GM19467 (cell line): ENCODE data around the gene RAD51C.
"Not testable (repeated sequence)": the region's sequence is repeated elsewhere in the genome, so short reads cannot be mapped to it uniquely, and the experiment has no call there.

ENCODE experiments used
- ATAC-seq: cut with Tn5 transposase; IDR thresholded peaks from one replicate; pipeline ENCODE4 v1.9.1; 2021; ENCODE audit warnings: mild to moderate bottlenecking, moderate library complexity; ENCODE audit not compliant: unreplicated experiment

RAD51C gene

DNA sequence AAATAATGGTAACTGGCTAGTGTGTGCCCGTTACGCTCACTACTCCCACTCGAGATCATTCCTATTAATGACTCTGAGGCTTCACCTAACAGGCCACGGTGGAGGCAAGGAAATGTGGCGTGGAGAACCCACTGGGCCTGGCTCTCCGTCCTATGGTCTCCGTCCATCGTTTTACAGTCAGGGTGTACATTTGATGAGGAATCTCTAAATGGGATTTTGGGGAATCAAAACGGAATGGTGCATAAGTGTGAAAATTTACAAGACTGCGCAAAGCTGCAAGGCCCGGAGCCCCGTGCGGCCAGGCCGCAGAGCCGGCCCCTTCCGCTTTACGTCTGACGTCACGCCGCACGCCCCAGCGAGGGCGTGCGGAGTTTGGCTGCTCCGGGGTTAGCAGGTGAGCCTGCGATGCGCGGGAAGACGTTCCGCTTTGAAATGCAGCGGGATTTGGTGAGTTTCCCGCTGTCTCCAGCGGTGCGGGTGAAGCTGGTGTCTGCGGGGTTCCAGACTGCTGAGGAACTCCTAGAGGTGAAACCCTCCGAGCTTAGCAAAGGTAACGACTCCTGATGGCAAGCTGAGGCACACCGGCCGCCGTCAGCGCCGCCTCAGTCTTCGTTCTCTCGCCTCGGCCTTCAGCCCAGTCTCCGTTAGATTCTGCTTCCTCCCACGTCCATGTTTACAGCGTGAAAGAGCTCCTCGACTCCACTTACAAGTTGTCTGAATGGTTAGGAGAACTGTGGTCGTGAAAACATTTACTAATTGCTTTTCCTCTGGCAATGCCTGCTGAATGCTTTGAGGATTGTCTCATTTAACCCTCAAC lies at the start of gene RAD51C:
TSS of gene RAD51C (plus strand) at position 364 of the 817 bp plus-strand sequence. CDS start at position 406, 42 bp downstream.
- peak; percentile 97 for ATAC-seq

DNA sequence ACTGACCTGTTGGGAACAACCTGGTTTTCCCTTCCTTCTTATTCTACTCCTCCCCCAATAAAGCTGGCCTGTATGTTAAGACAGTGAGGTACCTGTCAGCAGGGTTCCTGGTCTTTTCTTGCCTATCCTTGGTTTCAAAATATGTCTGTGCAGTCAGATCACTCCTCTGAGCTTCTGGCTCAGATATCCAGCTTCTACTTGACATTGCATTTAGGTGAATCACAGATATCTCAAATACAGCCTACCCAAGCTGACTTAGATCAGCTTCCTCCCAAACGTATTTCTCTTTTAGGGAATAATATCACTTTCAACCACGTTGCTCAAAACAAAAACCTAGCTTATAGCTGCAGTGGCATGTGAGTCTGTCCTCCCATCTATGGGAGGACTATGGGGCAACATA lies 49.3 kb upstream of the RAD51C start:
- ATAC-seq = no peak

DNA sequence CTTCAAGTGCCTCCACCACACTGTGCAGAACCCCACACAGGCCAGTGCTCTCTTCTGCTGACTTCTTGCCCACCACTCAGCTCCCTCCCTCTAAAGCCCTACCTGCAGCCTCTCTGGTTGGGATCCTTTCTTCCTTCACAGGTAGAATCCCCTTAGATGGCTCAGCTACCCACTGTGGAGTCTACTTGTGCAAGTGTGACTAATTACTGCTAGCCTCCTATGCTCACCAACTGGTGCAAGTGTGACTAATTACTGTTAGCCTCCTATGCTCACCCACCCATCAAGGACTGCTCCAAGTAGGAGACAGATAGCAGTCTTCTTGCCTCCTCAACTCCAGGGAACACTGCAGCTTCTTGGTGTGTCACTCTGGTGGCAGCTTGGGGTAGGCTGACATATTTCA lies 44.2 kb upstream of the RAD51C start:
- no peak for ATAC-seq

DNA sequence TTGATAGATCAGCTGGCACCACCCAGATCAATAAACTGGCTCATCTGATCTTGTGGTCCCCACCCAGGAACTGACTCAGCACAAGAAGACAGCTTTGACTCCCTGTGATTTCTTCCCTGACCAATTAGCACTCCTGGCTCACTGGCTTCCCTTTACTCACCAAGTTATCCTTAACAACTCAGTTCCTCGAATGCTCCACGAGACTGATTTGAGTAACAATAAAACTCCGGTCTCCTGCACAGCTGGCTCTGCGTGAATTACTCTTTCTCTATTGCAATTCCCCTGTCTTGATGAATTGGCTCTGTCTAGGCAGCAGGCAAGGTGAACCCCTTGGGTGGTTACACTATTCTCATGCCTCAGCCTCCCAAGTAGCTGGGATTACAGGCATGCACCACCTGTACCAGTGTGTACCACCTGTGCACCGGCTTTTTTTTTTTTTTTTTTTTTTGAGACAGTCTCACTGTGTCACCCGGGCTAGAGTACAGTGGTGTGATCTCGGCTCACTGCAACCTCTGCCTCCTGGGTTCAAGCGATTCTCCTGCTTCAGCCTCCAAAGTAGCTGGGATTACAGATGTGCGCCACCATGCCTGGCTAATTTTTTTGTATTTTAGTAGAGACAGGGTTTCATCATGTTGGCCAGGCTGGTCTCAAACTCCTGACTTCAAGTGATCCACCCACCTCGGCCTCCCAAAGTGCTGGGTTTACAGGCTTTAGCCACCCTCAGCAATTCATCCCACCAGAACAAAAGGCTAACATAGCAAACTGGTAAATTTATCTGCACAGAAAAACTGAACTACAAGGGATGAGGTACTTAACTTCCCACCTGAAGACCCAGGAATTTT lies 34.2 kb upstream of the RAD51C start:
- ATAC-seq = not testable (repeated sequence)

DNA sequence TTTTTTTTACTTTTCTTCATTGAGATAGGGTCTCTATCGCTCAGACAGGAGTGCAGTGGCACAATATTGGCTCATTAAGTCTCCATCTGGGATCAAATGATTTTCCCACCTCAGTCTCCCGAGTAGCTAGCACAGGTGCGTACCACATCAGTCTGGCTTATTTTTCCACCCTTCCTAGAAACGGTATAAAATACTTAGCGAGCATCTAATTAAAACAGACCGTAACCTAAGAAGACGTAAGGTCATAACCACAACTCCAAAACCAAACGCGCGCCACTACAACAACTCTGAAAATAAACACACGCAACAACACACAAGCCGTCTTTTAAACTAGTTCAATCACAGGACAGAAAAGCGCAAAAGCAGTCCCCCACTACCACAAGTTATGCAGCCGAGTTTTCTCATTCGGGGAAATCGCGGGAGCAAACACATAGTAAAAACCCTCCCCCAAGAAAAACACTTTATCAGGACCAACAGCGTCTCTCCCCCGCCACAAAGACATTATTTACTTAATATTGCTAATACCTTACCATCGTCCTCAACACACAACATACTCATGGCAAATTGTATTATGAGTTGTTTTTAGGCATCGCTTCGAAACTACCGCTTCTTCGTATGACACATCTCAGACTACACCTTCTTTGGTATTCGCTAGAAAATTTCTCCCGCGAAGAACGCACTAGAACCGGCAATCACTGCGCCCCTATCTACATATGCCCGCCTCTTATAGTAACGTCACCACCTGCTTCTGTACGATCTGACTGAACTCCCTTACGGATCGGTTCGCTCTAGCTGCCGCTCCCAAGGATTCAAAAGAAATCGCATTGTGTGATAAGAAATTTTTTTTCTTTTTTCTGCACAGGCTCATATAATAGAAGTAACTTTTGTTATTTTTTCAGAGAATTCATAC lies 33.3 kb upstream of the RAD51C start:
- ATAC-seq = peak; percentile 68

DNA sequence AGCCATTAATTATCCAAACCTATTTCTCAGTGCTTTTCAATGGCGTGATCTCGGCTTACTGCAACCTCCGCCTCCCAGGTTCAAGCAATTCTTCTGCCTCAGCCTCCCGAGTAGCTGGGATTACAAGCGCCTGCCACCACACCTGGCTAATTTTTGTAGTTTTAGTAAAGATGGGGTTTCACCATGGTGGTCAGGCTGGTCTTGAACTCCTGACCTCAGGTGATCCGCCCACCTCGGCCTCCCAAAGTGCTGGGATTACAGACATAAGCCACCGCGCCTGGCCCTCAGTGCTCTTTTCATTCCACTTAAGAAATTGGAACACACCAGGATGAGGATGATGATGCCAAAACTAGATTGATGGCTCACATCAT lies 32.7 kb upstream of the RAD51C start:
- ATAC-seq = not testable (repeated sequence)

DNA sequence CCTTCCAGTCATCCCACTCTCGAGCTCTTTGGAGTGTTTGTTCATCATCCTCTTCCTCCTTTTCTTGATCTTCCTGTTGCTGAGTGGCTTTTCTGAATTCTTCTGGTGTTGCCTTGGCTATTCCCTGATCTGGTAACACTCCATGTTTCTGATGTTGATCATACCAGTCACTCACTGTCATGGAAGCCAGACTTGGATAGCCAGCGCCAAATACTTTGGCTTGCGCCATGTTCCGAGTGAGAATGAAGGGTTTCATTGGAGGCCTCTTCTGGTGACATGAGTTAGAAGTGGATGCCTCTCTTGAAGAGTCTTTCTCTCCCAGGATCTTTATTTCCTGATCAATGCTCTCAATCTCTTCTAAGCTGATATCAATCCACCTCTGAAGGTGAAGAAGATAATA lies 31.8 kb upstream of the RAD51C start:
- ATAC-seq = no peak

DNA sequence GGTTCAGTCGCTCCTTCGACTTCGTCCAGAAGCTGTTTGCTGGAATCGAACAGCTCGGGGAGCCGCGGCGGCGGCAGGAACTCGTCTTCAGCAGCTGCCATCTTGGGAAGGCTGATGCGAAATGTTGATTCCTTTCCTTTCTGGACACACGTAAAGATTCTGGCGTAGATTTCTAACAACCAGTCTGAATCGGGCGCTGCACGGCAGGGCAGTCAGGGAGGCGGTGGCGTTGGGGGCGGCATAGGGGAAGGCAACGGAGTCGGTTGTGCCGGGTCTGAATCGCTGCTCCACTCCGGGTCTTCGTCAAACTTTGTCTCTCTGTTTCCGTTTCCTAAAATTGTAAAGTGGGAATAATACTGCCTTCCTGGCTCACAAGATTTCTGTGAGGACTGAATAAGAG lies 30.9 kb upstream of the RAD51C start:
- ATAC-seq = no peak

DNA sequence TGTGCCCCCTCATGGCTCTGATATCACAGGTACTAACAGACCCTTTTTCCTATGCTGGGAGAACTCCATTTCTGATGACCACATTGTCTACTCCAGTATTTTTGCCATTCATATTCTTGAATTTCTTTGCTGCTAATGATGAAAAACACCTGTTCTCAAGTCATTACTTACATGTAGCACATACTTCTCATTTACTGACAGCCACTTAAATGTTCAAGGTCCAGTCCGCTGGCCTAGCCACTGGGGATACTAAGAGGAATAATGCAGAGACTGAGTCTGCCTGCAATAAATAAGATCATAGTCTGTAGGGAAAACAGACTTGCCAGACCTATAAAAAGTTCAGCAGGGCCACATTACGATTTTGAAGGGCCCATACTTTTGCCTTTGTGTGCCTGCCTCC lies 28.1 kb upstream of the RAD51C start:
- ATAC-seq = no peak

DNA sequence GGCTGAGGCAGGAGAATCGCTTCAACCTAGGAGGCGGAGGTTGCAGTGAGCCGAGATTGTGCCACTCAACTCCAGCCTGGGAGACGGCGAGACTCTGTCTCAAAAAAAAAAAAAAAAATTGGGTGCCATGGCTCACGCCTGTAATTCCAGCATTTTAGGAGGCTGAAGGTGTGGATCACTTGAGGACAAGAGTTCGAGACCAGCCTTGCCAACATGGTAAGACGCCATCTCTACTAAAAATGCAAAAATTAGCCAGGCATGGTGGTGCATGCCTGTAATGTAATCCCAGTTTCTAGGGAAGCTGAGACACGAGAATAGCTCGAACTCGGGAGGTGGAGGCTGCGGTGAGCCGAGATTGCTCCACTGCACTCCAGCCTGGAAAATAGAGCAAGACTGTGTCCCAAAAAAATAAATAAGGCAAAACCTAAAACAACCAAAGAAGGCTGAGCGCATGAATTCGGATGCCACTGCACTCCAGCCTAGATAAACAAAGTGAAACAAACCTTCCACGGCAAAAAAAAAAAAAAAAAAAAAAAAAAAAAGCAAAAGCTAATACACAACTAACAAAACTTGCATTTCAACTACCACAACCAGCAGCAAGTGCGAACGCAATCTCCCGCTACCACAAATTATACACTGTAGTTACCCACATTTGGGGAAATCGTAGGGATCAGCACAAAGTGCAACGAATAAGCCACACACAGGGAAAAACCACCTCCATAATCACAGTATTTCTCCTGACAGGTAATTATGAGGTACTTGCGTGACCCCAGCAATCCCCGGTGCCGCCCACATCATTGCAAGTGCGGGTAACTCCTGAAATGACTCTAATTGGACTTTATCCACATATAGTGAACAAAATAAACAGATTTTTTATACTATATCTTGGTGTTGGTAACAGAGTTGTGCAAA lies 26.2 kb upstream of the RAD51C start:
- no peak for ATAC-seq

DNA sequence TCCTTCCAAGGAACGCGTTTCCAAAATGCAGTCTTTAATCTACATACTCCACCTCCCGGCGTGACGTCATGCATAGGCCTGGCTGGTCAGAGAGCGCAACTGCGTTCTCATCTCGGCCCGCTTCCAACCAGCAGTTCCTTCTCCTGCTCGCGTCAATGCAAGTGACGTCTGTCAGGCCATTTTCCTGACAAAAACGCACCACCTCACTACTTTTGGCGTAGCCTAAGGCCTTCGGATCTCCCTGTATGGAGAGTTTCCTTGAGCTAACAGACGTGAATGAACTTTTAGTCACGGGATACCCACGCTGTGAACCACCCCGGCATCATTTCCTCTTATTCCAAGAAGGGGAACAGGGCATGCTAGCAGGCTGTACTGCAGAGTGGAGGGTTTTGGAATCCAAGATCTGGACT lies 25.5 kb upstream of the RAD51C start:
- ATAC-seq = no peak

DNA sequence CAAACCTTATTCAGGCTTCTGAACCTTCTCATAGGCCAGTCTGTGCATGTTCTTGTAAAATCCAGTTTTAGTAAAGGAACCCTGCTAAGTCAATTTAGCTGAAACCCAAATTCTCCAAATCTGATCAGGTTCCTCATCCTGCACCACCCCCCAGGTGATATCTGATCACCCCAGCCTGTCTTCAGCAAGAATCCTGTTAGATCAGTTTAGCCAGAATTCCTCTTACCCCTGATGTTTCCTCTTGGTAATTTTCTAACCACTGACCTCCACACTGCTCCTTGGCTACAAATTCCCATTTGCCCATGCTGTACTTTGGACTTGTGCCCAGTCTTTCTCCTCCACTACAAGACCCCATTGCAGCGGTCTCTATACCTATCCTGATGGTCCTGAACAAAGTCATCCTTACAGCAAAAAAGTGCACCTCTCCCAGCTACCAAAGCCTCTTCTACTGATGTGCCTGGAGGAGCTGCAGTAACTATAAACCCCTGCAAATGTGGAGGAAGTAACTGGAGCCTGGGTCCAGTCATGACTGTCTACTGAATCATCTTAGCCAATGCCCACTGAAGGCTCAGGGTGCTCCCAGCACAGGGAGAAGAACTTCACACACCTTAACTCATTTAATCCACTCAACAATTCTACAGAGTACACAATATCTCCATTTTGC lies 24.3 kb upstream of the RAD51C start:
- ATAC-seq = no peak

DNA sequence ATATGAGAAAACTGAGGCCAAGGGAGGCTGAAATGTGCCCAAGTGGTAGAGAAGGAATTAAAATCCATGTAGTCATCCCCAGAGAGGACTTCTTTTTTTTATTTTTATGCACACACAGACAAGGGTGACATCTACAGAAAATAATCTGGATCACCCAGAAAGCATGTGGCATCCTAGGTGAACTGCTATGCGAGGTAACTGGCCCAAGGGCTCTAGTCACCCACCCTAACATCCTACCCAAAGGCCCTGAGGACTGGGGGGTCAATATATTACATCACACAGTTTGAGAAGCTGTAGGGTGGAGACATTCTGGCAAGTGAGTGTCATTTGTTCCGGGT lies 23.8 kb upstream of the RAD51C start:
- no peak for ATAC-seq

DNA sequence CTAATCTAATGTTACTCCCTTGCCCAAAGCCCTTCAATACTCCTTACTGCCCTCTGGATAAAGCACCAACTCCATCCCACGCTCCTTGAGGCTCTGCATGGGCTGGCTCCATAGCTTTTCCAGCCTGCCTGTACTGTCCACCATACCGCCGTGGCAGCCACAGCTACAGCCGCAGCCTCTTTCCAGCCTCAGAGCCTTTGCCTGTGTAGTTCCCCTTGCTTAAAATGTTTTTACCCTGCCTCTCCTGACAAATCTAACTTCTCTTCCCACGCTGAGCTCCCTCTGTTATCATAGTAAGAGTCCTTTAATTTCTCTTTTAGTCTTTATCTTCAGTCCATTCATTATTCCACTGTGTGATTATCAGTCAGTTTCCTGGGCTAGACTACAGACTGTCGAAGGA lies 22.5 kb upstream of the RAD51C start:
- no peak for ATAC-seq

DNA sequence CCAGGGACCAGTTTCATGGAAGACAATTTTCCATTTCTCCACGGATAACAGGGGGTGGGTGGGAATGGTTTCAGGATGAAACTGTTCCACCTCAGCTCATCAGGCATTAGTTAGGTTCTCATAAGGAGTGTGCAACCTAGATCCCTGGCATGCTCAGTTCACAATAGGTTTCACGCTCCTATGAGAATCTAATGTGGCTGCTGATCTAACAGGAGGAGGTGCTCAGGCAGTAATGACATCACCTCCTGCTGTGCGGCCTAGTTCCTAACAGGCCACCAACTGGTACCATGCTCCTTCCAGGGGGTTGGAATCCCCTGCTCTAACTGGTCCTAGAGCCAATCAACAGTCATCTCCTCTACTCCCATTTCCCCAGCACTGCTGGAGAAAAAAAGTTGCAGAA lies 20.4 kb upstream of the RAD51C start:
- no peak for ATAC-seq

DNA sequence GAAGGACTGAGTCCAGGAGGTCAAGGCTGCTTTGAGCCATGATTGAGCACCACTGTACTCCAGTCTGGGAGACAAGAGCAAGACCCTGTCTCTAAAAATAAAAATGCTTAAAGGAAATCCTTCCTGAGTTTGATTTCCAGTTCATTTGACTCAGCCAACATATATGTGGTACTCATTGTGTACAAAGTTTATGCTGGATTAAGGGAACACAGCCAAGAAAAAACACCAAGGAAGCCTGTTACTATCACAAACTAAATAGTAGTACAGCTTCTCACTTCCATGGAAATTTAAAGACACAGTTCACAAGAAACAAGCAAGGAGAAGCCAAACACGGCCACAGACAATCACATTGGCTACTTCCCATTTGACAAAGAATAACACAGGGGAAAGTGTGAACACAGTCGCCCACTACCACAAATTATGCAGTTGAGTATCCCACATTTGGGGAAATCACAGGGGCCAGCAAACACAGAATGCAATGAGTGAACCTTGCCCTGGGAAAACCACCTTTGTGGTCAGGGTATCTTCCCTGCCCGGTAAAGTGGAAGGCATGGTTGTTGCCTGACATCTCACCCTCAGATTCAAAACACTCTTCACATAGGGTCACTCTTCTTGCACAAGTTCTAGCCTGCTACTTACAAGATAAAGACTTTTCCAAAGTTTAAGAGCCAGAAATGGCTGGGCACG lies 15.1 kb upstream of the RAD51C start:
- no peak for ATAC-seq

DNA sequence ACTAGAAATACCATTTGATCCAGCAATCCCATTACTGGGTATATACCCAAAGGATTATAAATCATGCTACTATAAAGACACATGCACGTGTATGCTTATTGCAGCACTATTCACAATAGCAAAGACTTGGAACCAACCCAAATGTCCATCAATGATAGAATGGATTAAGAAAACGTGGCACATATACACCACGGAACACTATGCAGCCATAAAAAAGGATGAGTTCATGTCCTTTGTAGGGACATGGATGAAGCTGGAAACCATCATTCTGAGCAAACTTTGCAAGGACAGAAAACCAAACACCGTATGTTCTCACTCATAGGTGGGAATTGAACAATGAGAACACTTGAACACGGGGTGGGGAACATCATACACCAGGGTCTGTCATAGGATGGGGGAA lies 14.1 kb upstream of the RAD51C start:
- ATAC-seq = not testable (repeated sequence)

DNA sequence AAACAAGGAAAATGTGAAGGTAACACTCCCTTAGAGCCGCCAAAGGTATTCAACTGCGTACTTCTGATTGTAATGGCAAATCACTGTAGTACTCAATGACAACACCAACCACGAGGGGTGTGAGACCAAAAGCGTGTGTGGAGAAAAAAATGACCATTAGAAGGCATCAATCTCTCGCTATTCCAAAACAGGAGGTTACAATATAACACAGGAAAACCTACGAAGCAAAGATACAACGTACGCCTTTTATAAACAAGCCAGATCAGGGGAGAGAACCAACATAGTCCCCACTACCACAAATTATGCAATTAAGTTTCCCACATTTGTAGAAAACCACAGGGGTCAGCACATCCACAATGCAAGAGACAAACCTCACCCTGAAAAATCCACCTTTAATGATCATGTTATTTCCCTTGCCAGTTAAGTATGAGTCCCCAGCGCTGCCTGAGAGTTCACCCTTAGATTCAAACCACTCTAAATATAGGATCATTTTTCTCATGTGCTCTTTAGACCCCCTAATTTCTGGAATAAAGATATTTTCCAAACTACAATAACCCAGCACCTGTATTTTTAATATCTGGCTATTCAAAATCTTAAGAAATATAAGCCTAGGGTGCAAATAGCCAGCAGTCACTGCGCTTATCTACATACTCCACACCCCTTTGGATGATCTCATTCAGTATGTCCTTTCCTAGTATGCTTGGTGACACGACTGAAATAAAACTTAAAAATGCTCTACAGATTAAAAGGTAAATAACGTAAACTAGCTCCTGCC lies 13.0 kb upstream of the RAD51C start:
- no peak for ATAC-seq
